DMS 273 treated with DMSO at 0.1 percent for 48 hours (cell line): ENCODE measurements around the gene DCDC1.

Experiments used
- DNase-seq: peaks from one replicate; lab custom pipeline; 2025; lab: John Stamatoyannopoulos, UW

The DCDC1 gene

GRCh38 chr11:31106968-31107576 is 262.5 kb downstream of the DCDC1 start:
- DNase-seq, result peak; percentile 26

- DNase-seq, result no peak
Measured at GRCh38 chr11:31106326-31106725, 263.2 kb downstream of the DCDC1 start.

GRCh38 chr11:31102875-31103274 is 266.7 kb downstream of the DCDC1 start:
- no peak for DNase-seq

- no peak for DNase-seq
Measured at GRCh38 chr11:31102316-31102715, 267.2 kb downstream of the DCDC1 start.

- DNase-seq, result no peak
Measured at GRCh38 chr11:31096191-31096805, 273.2 kb downstream of the DCDC1 start.

- no peak for DNase-seq
Measured at GRCh38 chr11:31092638-31093037, 276.9 kb downstream of the DCDC1 start.

GRCh38 chr11:31089117-31089516 is 280.4 kb downstream of the DCDC1 start:
- DNase-seq, result no peak

GRCh38 chr11:31069447-31070205 is 299.9 kb downstream of the DCDC1 start:
- DNase-seq, result no peak

- no peak for DNase-seq
Measured at GRCh38 chr11:31060880-31061279, 308.7 kb downstream of the DCDC1 start.

- DNase-seq, result no peak
Measured at GRCh38 chr11:31059529-31059928, 310.0 kb downstream of the DCDC1 start.

GRCh38 chr11:31050061-31050765 is 319.3 kb downstream of the DCDC1 start:
- no peak for DNase-seq

- DNase-seq, result no peak
Measured at GRCh38 chr11:31045335-31045734, 324.2 kb downstream of the DCDC1 start.

GRCh38 chr11:31030138-31030792 is 339.3 kb downstream of the DCDC1 start:
- DNase-seq, result no peak

GRCh38 chr11:31026315-31026714 is 343.2 kb downstream of the DCDC1 start:
- no peak for DNase-seq

- DNase-seq, result no peak
Measured at GRCh38 chr11:31022080-31022479, 347.5 kb downstream of the DCDC1 start.

- no peak for DNase-seq
Measured at GRCh38 chr11:31019786-31020185, 349.8 kb downstream of the DCDC1 start.

GRCh38 chr11:31005202-31005601 is 364.3 kb downstream of the DCDC1 start:
- DNase-seq, result no peak

- DNase-seq, result no peak
Measured at GRCh38 chr11:31001427-31001826, 368.1 kb downstream of the DCDC1 start.

- no peak for DNase-seq
Measured at GRCh38 chr11:31000381-31000780, 369.2 kb downstream of the DCDC1 start.

- no peak for DNase-seq
Measured at GRCh38 chr11:30992513-30992849, 377.1 kb downstream of the DCDC1 start.

GRCh38 chr11:30991802-30992512 is 377.6 kb downstream of the DCDC1 start:
- DNase-seq, result no peak

GRCh38 chr11:30991376-30991775 is 378.2 kb downstream of the DCDC1 start:
- DNase-seq, result no peak
